ENCODE results near the gene SDF2L1. TPM values are rescaled to one million over a fixed set of nuclear protein-coding genes. Genes with fewer than 3 reads are reported as not detected.
"Not testable (repeated sequence)": the region's sequence is repeated elsewhere in the genome, so short reads cannot be mapped to it uniquely, and the experiment has no call there.

SDF2L1 gene
- total RNA-seq, 1 donor from 2014 or later, result 21.8 TPM

GRCh38 chr22:21617337-21617736 lies 24.8 kb upstream of the SDF2L1 start:
- DNase-seq (ENCODE audit: low spot score); ATAC-seq; intact Hi-C loops (cut with DNase I): not testable (repeated sequence)

DNA sequence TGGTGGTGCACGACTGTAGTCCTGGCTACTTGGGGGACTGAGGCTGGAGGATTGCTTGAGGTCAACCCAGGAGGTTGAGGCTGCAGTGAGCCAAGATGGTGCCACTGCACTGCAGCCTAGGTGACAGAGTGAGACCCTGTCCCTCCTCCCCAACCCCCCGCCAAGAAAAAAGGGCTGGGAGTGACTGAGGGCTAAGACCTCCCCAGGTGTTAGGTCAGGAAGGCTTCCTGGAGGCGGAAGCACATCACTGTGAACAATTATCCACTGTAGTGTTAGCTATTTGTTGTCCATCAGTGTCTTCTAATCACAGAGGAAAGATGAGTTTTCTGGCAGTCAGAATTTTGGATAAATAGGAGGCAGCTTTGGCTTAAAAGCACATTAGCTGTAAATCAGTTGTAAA lies 21.1 kb upstream of the SDF2L1 start:
- no peak for ATAC-seq
- intact Hi-C loops (cut with DNase I), result no loop called here
- DNase-seq (ENCODE audit: low spot score), result no peak

GRCh38 chr22:21622011-21622918 lies 19.8 kb upstream of the SDF2L1 start:
- ATAC-seq, result peak; percentile 20
- intact Hi-C loops (cut with DNase I), result no loop called here
- DNase-seq (ENCODE audit: low spot score), result no peak

DNA sequence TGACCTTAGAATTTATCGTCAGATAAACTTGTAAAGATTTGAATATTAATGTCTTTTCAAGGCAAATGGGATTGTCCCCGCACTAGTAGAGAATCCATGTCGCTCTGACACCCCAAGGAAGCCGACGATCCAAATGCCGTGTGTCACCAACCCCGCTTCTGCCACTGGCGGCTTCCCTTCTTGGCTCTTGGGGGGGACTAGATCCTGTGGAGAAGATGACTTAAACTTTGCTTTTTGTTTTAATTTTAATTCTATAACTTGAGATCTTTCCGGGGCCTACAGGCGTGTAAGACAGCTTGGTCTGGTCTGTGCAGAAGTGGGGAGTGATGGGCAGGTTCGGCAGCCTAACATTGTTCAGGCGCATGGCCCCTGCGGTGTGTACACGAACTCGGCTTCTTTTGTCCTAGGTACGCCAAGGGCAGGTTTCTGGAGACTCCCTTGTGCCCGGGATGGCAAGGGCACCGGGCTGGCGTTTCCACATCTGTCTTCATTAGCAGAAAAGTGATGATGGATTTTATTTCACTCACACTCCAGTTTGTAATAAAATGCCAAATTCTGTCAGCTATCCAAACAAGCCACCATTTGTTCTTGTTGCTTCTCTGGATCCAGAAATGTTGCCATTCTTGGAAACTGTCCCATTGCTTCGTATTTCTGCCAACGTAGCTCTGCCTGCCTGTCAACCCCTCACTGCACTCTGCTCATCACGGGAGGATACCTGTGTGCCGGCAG lies 19.0 kb upstream of the SDF2L1 start:
- intact Hi-C loops (cut with DNase I), result no loop called here
- no peak for ATAC-seq
- DNase-seq (ENCODE audit: low spot score), result no peak

GRCh38 chr22:21623648-21623970 lies 18.5 kb upstream of the SDF2L1 start:
- intact Hi-C loops (cut with DNase I), result no loop called here
- DNase-seq (ENCODE audit: low spot score), result no peak
- no peak for ATAC-seq

DNA sequence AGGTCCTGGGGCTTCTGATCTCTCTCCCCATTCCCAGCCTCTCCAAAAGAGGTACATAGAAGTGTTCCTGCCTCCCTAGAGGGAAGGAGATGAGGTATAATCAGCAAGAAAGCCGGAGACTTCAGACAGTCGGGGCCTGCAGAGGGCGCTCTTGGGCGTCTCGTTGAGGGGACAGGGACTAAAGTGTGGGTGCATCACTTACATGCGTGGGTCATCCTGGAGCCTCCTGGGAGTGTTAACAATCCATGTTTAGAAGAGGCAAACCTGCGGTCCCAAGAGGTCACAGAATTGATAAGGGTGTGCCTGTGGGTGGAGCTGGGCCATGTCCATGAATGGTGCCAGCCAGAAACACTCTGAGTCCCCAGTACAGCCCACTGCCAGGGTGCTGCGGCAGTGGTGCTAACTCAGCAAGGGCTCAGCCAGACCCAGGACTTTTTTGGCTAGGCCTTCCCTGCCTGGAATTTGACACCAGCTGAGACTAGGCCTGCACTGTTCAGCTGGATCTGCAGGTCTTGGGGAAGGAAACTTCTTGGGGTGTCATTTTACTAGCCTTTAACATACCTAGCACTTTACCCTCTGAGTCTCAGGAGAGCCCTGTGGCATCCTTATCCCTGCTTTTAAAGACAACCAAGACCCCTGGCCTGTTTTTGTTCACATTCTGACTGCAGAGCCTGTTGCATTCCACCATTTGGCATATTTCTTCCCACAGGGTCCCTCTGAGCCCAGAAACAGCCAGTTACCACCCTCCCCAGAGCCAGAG lies 17.8 kb upstream of the SDF2L1 start:
- ATAC-seq, result peak; percentile 31
- no peak for DNase-seq (ENCODE audit: low spot score)
- intact Hi-C loops (cut with DNase I), result no loop called here

- ATAC-seq (no peak), DNase-seq (ENCODE audit: low spot score) (no peak)
- intact Hi-C loops (cut with DNase I), result no loop called here
These were observed 17.0 kb upstream of the SDF2L1 start for GRCh38 chr22:21624880-21625791.

DNA sequence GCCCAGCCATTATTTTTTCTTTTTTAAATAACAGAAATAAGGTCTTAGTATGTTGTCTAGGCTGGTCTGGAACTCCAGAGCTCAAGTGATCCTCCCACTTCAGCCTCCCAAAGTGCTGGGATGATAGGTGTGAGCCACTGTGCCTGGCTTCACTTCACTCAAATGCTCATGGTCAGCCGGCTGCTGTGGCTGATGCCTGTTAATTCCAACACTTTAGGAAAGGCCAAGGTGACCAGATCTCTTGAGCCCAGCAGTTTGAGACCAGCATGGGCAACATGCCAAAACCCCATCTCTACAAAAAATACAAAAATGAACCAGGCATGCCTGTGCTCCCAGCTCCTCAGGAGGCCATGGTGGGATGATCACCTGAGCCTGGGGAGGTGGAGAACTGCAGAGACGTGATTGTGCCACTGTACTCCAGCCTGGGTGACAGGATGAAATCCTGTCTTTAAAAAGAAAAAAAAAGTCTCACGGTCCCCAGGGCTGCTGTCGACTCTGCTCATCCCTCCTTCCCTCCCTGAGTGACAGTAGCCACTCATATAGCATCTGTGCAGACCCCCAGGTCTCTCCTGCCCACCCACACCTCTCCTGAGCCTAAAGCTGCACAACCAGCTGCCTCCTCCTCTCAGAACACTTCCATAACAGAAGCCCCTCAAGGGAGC lies 15.9 kb upstream of the SDF2L1 start:
- DNase-seq (ENCODE audit: low spot score) (no peak), ATAC-seq (no peak)
- intact Hi-C loops (cut with DNase I), result no loop called here

GRCh38 chr22:21626735-21627469 lies 15.2 kb upstream of the SDF2L1 start:
- intact Hi-C loops (cut with DNase I), result no loop called here

DNA sequence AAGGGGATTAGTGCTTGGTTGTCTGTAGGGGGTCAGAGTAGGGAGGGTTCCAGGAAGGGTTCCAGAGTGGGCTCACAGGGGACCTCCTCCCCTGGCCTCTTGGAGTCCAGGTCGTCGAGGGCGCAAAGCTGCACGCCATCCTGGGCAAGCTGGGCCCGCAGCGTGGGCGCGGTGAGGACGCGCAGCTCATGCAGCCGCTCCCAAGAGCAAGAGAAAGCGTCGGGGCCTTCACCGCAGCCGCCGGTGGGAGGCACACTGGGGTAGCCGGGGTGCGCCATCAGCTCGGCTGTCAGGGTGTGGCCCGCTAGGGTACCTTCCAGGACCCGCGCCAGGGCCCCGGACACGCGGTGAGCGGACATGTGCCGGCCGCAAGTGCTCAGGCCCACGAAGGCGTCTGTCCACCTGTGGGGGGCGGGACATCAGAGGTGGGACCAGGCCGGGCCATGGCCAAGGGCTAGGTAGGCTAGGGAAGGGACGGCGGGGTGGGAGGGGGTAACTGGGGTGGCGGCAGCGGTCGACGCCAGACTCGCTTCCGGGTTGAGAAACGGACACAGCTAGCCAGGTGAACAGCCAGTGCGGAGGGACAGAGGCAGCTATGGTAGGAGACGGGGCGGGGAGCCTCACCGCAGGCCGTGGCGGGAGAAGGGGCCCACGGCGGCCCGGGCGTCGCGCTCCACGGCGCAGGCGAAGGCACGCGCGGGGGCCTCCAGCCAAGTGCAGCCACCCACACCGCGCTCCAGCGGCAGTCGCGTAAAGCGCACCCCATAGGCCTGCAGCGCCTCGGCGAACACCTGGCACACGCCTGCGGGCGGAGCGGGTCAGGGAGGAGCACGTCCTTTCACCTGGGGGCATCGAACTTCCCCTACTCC lies 13.5 kb upstream of the SDF2L1 start:
- ATAC-seq, result no peak
- intact Hi-C loops (cut with DNase I), result no loop called here

More at GRCh38 chr22:21626735-21627469, 15.2 kb upstream of the SDF2L1 start:
- no peak for DNase-seq (ENCODE audit: low spot score)
- no peak for ATAC-seq

GRCh38 chr22:21629255-21630149 lies 12.6 kb upstream of the SDF2L1 start, which contains the start of gene YDJC:
Gene YDJC (minus strand): TSS chr22:21630022. CDS start chr22:21630014, 8 bp downstream.
- intact Hi-C loops (cut with DNase I), result no loop called here

More for the DNA sequence above, 13.5 kb upstream of the SDF2L1 start:
- DNase-seq (ENCODE audit: low spot score), result no peak

GRCh38 chr22:21631025-21631424 lies 11.1 kb upstream of the SDF2L1 start:
- DNase-seq (ENCODE audit: low spot score) (no peak), ATAC-seq (no peak)
- intact Hi-C loops (cut with DNase I), result no loop called here

More at GRCh38 chr22:21629255-21630149, 12.6 kb upstream of the SDF2L1 start, which contains the start of gene YDJC:
- DNase-seq (ENCODE audit: low spot score) (peak; percentile 96), ATAC-seq (peak; percentile 95)

DNA sequence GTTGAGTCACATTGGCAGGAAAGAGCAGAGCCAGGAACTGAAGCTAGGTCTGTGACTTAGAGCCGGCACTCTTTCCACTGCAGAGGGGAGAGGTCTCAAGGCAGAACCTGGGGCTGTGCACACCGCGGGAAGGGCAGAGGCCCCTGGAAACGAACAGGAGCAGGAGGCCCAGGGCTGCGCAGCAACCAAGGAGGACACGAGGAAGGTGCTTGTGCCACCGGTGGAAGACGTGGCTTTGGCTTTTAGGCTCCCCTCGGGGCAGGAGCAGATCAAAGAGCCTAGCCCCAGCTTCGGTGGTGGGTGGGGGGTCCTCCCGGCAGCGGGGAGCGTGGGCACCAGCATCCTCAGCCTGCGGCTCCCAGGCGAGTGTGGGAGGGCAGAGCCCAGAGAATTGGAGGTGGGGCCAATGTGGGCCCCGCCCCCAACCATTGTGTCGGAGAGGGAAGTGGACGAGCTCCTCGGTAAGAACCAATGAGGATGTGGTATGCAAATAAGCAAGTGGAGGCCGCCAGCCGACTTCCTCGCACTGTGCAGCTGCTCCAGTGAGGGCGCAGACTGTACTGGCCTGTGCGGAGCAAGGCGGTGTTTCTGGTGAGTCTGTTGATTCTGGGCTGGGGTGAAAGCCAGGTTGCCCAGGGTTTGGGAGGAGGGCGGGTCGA lies 9.7 kb upstream of the SDF2L1 start, which contains the start of gene CCDC116:
Gene CCDC116, plus strand, starts transcription at position 524 of the 659 bp plus-strand sequence. CDS start 422 bp downstream, outside the sequence.
- DNase-seq (ENCODE audit: low spot score) (no peak), ATAC-seq (no peak)
- intact Hi-C loops (cut with DNase I), result no loop called here

DNA sequence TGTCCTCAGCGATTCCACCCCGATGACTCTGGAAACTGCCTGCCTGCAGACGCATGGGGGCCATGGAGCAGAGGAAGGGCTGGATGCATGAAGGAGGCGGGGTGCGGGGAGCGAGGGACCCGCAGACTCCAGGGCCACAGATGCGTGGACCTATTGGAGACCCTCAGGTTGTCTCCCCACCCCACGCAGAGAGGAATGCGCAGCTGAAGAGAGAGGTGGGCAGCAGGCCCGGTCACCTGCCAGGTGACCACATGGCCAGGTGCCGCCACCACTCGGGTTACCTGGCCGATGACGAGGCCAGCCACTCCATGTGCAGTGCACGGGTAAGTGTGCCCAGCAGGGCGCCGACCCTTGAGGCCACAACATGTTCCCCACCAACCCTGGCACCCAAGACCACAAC lies 9.2 kb upstream of the SDF2L1 start:
- intact Hi-C loops (cut with DNase I), result no loop called here
- DNase-seq (ENCODE audit: low spot score) (no peak), ATAC-seq (no peak)

DNA sequence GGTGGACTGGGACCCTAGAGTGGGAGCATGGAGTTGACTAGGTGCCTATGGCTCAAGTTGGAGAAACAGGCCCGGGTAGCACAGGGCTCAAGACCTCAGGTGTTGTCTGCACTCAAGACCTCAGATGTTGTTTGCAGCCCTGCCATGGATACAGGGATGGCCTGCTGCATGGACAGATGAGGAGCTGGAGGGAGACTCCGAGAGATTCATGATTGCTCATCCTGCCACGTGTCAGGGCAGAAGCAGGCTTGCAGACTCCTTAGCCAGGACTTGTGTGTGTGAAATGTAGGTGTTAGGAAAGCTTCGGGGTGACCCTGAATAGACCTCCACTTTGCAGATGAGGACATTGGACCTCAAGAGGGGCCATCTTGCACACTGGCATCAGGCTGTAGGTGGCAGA lies 8.6 kb upstream of the SDF2L1 start:
- DNase-seq (ENCODE audit: low spot score) (no peak), ATAC-seq (no peak)
- intact Hi-C loops (cut with DNase I), result no loop called here

All from sciatic nerve (tissue), 2 donors.